ENCODE data around the gene CNMD.

DNA sequence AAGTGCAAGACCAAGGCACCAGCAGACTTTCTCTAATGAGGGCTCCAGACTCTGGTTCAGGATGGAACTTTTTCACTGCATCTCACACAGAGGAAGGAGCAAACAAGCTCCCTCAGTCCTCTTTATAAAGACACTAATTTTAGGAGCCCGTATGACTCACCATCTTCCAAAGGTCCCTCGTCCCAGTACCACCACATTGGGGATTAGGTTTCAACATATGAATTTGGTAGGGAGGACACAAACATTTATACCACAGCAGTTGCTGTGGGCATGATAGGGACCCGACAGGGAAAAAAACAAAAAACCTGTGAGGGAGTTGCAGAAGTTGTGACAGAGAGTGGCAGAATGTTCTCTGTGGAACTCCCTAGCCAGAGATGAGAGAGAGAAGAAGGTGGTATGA lies 6.5 kb upstream of the CNMD start:
- TF ChIP-seq, protein P1, sequence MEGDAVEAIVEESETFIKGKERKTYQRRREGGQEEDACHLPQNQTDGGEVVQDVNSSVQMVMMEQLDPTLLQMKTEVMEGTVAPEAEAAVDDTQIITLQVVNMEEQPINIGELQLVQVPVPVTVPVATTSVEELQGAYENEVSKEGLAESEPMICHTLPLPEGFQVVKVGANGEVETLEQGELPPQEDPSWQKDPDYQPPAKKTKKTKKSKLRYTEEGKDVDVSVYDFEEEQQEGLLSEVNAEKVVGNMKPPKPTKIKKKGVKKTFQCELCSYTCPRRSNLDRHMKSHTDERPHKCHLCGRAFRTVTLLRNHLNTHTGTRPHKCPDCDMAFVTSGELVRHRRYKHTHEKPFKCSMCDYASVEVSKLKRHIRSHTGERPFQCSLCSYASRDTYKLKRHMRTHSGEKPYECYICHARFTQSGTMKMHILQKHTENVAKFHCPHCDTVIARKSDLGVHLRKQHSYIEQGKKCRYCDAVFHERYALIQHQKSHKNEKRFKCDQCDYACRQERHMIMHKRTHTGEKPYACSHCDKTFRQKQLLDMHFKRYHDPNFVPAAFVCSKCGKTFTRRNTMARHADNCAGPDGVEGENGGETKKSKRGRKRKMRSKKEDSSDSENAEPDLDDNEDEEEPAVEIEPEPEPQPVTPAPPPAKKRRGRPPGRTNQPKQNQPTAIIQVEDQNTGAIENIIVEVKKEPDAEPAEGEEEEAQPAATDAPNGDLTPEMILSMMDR (IDR thresholded peaks at IDR 0.05 in 4 of 5, conservative IDR thresholded peaks at IDR 0.05 in 1 of 5), result no peak
- TF ChIP-seq POLR2A (IDR thresholded peaks at IDR 0.05), result no peak
